Measurements from ENCODE around the gene ANKRD23.

Gene ANKRD23

GRCh38 chr2:96810783-96811192 is 33.0 kb downstream of the ANKRD23 start:
- Histone ChIP-seq H3K27ac (ENCODE audit: low read length) (no peak overlapping the region), H3K79me2 (ENCODE audit: low read length) (no peaks in the 10 kb centered on the region), H3K4me1 (ENCODE audit: low read length) (peaks cover 5% of the 10 kb centered on the region; the same call in 1 of the 2 replicates), H3K9ac (ENCODE audit: low read length) (no peak overlapping the region), H3K27me3 (ENCODE audit: low read depth, low read length) (no peaks in the 10 kb centered on the region), H4K20me1 (ENCODE audit: insufficient read depth, low read length) (no peaks in the 10 kb centered on the region), H2AFZ (ENCODE audit: low read depth, low read length) (no peak overlapping the region), H3K36me3 (replicated peaks; ENCODE audit: low read depth, low read length) (no peaks in the 10 kb centered on the region), H3K9me3 (ENCODE audit: insufficient read depth, low read length) (no peaks in the 10 kb centered on the region), H3K4me2 (ENCODE audit: low read length) (no peak overlapping the region), H3K4me3 (ENCODE audit: low read length) (no peak overlapping the region)
- no peak for TF ChIP-seq EZH2phosphoT487 (IDR thresholded peaks at IDR 0.05; ENCODE audit: low read depth)
- no peak for TF ChIP-seq CTCF (IDR thresholded peaks at IDR 0.05; ENCODE audit: low read depth, low read length)

GRCh38 chr2:96809951-96810782 is 33.7 kb downstream of the ANKRD23 start:
- TF ChIP-seq CTCF (IDR thresholded peaks at IDR 0.05; ENCODE audit: low read depth, low read length) (no peak), EZH2phosphoT487 (IDR thresholded peaks at IDR 0.05; ENCODE audit: low read depth) (no peak)
- Histone ChIP-seq H3K27ac (ENCODE audit: low read length) (no peak overlapping the region), H3K79me2 (ENCODE audit: low read length) (no peaks in the 10 kb centered on the region), H3K4me3 (ENCODE audit: low read length) (no peak overlapping the region), H3K27me3 (ENCODE audit: low read depth, low read length) (no peaks in the 10 kb centered on the region), H3K9me3 (ENCODE audit: insufficient read depth, low read length) (no peaks in the 10 kb centered on the region), H3K36me3 (replicated peaks; ENCODE audit: low read depth, low read length) (no peaks in the 10 kb centered on the region), H3K9ac (ENCODE audit: low read length) (no peak overlapping the region), H3K4me1 (ENCODE audit: low read length) (peaks cover 3% of the 10 kb centered on the region; the same call in 1 of the 2 replicates), H2AFZ (ENCODE audit: low read depth, low read length) (no peak overlapping the region), H3K4me2 (ENCODE audit: low read length) (no peak overlapping the region), H4K20me1 (ENCODE audit: insufficient read depth, low read length) (no peaks in the 10 kb centered on the region)

- Histone ChIP-seq H3K36me3 (replicated peaks; ENCODE audit: low read depth, low read length) (no peaks in the 10 kb centered on the region), H3K27me3 (ENCODE audit: low read depth, low read length) (no peaks in the 10 kb centered on the region), H3K9ac (ENCODE audit: low read length) (no peak overlapping the region), H3K9me3 (ENCODE audit: insufficient read depth, low read length) (no peaks in the 10 kb centered on the region), H3K4me3 (ENCODE audit: low read length) (no peak overlapping the region), H2AFZ (ENCODE audit: low read depth, low read length) (no peak overlapping the region), H3K27ac (ENCODE audit: low read length) (no peak overlapping the region), H3K4me2 (ENCODE audit: low read length) (no peak overlapping the region), H4K20me1 (ENCODE audit: insufficient read depth, low read length) (no peaks in the 10 kb centered on the region), H3K79me2 (ENCODE audit: low read length) (no peaks in the 10 kb centered on the region), H3K4me1 (ENCODE audit: low read length) (no peaks in the 10 kb centered on the region)
- TF ChIP-seq CTCF (IDR thresholded peaks at IDR 0.05; ENCODE audit: low read depth, low read length) (no peak), EZH2phosphoT487 (IDR thresholded peaks at IDR 0.05; ENCODE audit: low read depth) (no peak)
Observed at GRCh38 chr2:96809216-96809882, 34.5 kb downstream of the ANKRD23 start.

DNA sequence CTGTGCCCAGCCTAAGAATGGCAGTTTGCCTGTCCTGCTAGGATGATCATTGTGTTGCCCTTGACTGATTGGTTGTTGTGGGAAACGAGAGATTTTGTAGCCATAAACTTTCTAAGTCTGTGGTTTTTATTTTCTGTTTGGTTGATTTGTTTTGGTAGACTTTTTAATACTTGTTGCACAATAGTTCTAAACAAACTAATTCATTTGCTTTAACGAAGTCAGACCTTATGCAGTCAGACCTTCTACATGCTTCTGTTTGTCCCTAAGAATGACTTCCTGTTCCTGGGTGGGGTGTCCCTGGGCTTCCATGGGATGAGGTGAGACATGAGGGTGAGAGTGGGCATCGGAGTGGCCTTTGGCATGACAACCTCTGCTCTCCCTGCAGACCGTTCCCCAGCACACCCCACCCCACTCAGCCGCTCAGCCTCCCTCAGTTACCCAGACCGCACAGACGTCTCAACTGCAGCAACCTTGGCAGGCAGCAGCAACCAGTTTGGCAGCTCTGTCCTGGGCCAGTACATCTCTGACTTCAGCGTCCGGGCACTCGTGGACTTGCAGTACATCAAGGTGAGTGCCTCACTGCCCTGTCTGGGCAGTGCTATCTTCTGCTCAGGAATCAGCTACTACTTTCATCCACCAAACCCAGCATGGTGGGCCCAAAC is 35.5 kb downstream of the ANKRD23 start:
- TF ChIP-seq EZH2phosphoT487 (IDR thresholded peaks at IDR 0.05; ENCODE audit: low read depth): no peak
- no peak for TF ChIP-seq CTCF (IDR thresholded peaks at IDR 0.05; ENCODE audit: low read depth, low read length)
- no peaks in the 10 kb centered on the region for H3K36me3 ChIP-seq (replicated peaks; ENCODE audit: low read depth, low read length)

More for the DNA sequence above, 35.5 kb downstream of the ANKRD23 start:
- Histone ChIP-seq H3K79me2 (ENCODE audit: low read length) (no peaks in the 10 kb centered on the region), H3K27me3 (ENCODE audit: low read depth, low read length) (no peaks in the 10 kb centered on the region), H4K20me1 (ENCODE audit: insufficient read depth, low read length) (no peaks in the 10 kb centered on the region), H2AFZ (ENCODE audit: low read depth, low read length) (no peak overlapping the region), H3K9me3 (ENCODE audit: insufficient read depth, low read length) (no peaks in the 10 kb centered on the region), H3K9ac (ENCODE audit: low read length) (no peak overlapping the region), H3K27ac (ENCODE audit: low read length) (no peak overlapping the region), H3K4me1 (ENCODE audit: low read length) (no peaks in the 10 kb centered on the region), H3K4me2 (ENCODE audit: low read length) (no peak overlapping the region), H3K4me3 (ENCODE audit: low read length) (no peak overlapping the region)
